ENCODE data around the gene GFPT2. TPM values are rescaled to one million over a fixed set of nuclear protein-coding genes. Genes with fewer than 3 reads are reported as not detected.

Gene GFPT2
- total RNA-seq, 1 donor from 2014 or later: 10.1 TPM

GRCh38 chr5:180367300-180367699, 14.2 kb upstream of the GFPT2 start:
- Mint-ChIP-seq H3K27ac (ENCODE audit: unreplicated experiment) (no peak overlapping the region), H3K27me3 (ENCODE audit: unreplicated experiment) (peaks cover 9% of the 10 kb centered on the region), H3K4me1 (ENCODE audit: unreplicated experiment) (no peaks in the 10 kb centered on the region), H3K9me3 (ENCODE audit: unreplicated experiment) (no peaks in the 10 kb centered on the region), H3K4me3 (ENCODE audit: unreplicated experiment) (no peak overlapping the region), H3K36me3 (ENCODE audit: low read depth, unreplicated experiment) (no peaks in the 10 kb centered on the region)
- TF ChIP-seq, protein P1, sequence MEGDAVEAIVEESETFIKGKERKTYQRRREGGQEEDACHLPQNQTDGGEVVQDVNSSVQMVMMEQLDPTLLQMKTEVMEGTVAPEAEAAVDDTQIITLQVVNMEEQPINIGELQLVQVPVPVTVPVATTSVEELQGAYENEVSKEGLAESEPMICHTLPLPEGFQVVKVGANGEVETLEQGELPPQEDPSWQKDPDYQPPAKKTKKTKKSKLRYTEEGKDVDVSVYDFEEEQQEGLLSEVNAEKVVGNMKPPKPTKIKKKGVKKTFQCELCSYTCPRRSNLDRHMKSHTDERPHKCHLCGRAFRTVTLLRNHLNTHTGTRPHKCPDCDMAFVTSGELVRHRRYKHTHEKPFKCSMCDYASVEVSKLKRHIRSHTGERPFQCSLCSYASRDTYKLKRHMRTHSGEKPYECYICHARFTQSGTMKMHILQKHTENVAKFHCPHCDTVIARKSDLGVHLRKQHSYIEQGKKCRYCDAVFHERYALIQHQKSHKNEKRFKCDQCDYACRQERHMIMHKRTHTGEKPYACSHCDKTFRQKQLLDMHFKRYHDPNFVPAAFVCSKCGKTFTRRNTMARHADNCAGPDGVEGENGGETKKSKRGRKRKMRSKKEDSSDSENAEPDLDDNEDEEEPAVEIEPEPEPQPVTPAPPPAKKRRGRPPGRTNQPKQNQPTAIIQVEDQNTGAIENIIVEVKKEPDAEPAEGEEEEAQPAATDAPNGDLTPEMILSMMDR (IDR thresholded peaks at IDR 0.05; ENCODE audit: unreplicated experiment): no peak
- DNase-seq (ENCODE audit: low spot score): no peak

- H3K27me3 Mint-ChIP-seq (ENCODE audit: unreplicated experiment): peaks cover 12% of the 10 kb centered on the region
- DNase-seq (ENCODE audit: low spot score): no peak
- no peaks in the 10 kb centered on the region for H3K36me3 Mint-ChIP-seq (ENCODE audit: low read depth, unreplicated experiment)
- no peaks in the 10 kb centered on the region for H3K4me1 Mint-ChIP-seq (ENCODE audit: unreplicated experiment)
- no peak overlapping the region for H3K27ac Mint-ChIP-seq (ENCODE audit: unreplicated experiment)
- no peaks in the 10 kb centered on the region for H3K9me3 Mint-ChIP-seq (ENCODE audit: unreplicated experiment)
- no peak overlapping the region for H3K4me3 Mint-ChIP-seq (ENCODE audit: unreplicated experiment)
- TF ChIP-seq, protein P1 (IDR thresholded peaks at IDR 0.05; ENCODE audit: unreplicated experiment): no peak
Measured at GRCh38 chr5:180366326-180366725, 13.2 kb upstream of the GFPT2 start.

- DNase-seq (ENCODE audit: low spot score): no peak
- Mint-ChIP-seq H3K4me1 (ENCODE audit: unreplicated experiment) (no peaks in the 10 kb centered on the region), H3K27me3 (ENCODE audit: unreplicated experiment) (peaks cover 12% of the 10 kb centered on the region), H3K27ac (ENCODE audit: unreplicated experiment) (no peak overlapping the region), H3K9me3 (ENCODE audit: unreplicated experiment) (no peaks in the 10 kb centered on the region), H3K4me3 (ENCODE audit: unreplicated experiment) (no peak overlapping the region), H3K36me3 (ENCODE audit: low read depth, unreplicated experiment) (no peaks in the 10 kb centered on the region)
- TF ChIP-seq, protein P1 (IDR thresholded peaks at IDR 0.05; ENCODE audit: unreplicated experiment): no peak
Measured at GRCh38 chr5:180365829-180366228, 12.7 kb upstream of the GFPT2 start.

DNA sequence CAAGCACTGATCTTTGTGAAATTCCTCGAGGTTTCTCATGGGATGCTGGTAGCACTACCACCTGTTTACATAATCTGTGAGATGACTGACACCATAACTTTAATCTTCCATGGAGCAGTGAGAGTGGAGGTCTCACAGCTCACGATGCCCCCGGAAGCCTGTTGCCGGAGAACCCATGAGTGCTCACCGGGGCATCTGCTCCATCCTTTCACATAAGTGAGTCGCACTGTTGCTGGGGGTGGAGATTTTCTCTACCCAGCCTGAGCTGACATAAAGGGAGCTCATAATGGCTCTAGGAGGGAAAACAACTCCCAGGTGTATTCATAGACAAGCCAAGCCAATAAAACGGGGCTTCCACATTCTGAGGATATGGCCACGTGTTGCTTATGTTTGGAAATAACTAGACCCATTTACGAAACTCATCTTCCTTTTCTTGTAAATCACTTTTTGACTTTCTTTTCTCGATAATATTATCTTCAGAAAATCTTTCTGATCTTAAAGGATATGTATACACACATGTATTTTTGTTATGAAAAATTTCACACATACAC, 11.2 kb upstream of the GFPT2 start:
- TF ChIP-seq, protein P1 (IDR thresholded peaks at IDR 0.05; ENCODE audit: unreplicated experiment): no peak
- Mint-ChIP-seq H3K27me3 (ENCODE audit: unreplicated experiment) (peaks cover 11% of the 10 kb centered on the region), H3K36me3 (ENCODE audit: low read depth, unreplicated experiment) (no peaks in the 10 kb centered on the region), H3K4me3 (ENCODE audit: unreplicated experiment) (no peak overlapping the region), H3K4me1 (ENCODE audit: unreplicated experiment) (no peaks in the 10 kb centered on the region), H3K9me3 (ENCODE audit: unreplicated experiment) (no peaks in the 10 kb centered on the region), H3K27ac (ENCODE audit: unreplicated experiment) (no peak overlapping the region)
- DNase-seq (ENCODE audit: low spot score): no peak

GRCh38 chr5:180360078-180360957, 7.2 kb upstream of the GFPT2 start:
- H3K4me3 Mint-ChIP-seq (ENCODE audit: unreplicated experiment): no peak overlapping the region
- H3K36me3 Mint-ChIP-seq (ENCODE audit: low read depth, unreplicated experiment): no peaks in the 10 kb centered on the region
- H3K27ac Mint-ChIP-seq (ENCODE audit: unreplicated experiment): no peak overlapping the region
- no peak for DNase-seq (ENCODE audit: low spot score)
- TF ChIP-seq, protein P1 (IDR thresholded peaks at IDR 0.05; ENCODE audit: unreplicated experiment): no peak
- H3K4me1 Mint-ChIP-seq (ENCODE audit: unreplicated experiment): no peaks in the 10 kb centered on the region
- peaks cover 19% of the 10 kb centered on the region for H3K27me3 Mint-ChIP-seq (ENCODE audit: unreplicated experiment)
- no peaks in the 10 kb centered on the region for H3K9me3 Mint-ChIP-seq (ENCODE audit: unreplicated experiment)

Data from endothelial cell (in vitro differentiated cells).